D721Med (cell line): ENCODE measurements around the gene GDF7.

ENCODE experiments used
- DNase-seq: peaks from one replicate; pipeline ENCODE4 v3.0.0; 2011; ENCODE audit warnings: low spot score; ENCODE audit not compliant: insufficient read length
- FAIRE-seq: peaks from 2 replicates; lab custom pipeline; 2011; peaks lifted over from hg19 to GRCh38; lab: Jason Lieb, UNC
- CTCF ChIP-seq: IDR thresholded peaks from 2 replicates; pipeline ENCODE4 v1.5.1; 2012; ENCODE audit warnings: mild to moderate bottlenecking, control low read depth; ENCODE audit not compliant: insufficient read depth; ENCODE audit errors: missing control alignments

Gene GDF7

DNA sequence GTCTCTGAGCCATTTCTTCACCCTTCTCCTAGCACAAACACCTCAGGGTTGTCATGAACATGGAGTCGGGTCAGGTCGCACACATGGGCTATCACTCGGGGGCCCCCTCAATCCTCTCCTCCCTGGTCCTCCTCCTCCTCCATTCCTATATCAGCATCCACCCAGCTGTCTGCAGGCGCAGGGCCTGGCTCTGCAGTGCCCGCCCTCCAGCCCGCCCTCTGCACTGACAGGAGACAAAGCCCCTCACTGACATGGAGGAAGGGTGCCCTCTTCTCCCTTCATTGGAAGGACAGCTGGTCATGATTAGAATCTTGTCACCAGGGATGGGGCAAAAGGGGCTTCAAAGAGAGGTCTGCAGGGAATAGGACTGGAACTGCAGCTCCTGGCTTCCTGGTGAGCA is 37.8 kb upstream of the GDF7 start:
- FAIRE-seq = no peak
- TF ChIP-seq CTCF = no peak
- no peak for DNase-seq

- TF ChIP-seq CTCF = no peak
- no peak for FAIRE-seq
- no peak for DNase-seq
Observed at GRCh38 chr2:20629581-20630171, 37.3 kb upstream of the GDF7 start.

DNA sequence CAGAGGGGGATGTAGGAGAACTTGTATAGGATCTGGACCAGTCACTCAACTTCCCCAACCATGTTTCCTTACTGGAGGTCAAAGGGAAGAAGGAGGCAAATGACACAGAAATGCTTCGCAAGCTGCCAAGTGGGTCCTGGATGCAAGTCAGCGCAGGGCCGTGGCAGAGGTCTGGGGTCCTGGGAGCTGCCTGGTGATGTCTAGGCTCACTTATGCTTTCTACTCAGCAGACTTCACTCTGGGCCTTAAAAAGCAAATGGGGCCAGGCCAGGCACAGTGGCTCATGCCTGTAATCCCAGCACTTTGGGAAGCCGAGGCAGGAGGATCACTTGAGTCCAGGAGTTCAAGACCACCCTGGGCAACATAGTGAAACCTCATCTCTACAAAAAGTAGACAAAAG is 36.0 kb upstream of the GDF7 start:
- DNase-seq = no peak
- FAIRE-seq = no peak
- no peak for TF ChIP-seq CTCF

DNA sequence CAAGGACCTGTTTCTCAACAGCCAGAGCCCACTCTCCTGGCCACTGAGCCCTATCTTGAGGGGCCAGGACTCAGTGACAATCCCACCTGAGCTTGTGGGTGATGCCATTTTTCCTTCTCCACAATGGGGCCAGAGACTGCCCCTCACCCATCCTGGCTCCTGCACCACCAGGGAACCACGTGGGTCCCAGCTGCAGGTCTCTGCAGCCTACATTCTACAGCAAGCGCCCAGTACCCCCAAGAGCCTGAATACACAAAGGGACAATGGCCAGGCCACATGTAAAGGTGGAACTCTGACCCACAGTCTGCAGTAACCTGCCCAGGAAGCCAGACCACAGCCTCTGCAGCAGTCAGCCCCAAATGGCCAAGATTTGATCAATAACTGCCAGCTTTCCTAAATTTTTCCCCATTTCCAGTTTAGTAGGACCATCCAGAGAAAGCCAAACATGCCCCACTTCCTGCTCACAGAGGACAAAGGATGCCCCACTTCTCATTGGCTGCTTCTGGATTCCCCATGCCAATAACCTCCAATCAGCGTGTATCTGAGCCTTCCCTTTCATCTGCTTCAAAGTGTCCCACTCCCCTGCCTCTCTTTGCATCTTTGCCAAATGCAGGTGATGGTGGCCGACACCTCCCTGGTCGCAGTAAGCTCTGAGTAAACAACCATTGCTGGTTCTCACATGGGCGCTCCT is 35.2 kb upstream of the GDF7 start:
- FAIRE-seq (no peak), DNase-seq (no peak)
- TF ChIP-seq CTCF = no peak

DNA sequence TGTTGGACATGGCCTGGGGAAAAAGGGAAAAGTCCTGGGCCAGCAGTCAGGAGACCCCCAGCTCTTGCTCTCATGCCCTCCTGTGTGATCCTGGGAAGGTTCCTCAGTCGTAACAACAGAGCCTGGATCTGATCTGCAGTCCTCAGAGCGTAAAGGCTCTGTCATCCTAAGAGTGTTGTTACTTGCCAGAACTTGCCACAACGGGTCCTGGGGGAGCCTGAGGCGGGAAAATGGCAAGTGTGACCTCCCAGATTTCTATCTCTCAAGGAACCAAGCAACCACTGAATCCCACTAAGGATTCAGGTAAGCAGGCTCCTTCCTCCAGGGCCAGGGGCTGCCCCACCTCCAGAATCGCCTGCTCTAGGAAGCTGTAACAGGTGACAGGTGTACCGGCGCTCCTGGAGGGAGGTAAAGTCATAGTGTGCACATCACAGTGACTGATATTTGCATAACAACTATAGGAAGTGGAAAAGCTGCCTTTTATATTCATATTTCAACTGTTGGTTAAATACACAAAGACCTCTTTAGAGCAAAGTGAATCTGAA is 34.4 kb upstream of the GDF7 start:
- no peak for FAIRE-seq
- no peak for DNase-seq
- TF ChIP-seq CTCF = no peak

- TF ChIP-seq CTCF = no peak
- DNase-seq = no peak
- no peak for FAIRE-seq
Observed at GRCh38 chr2:20633001-20633400, 33.9 kb upstream of the GDF7 start.
